Mesenteric fat pad (tissue), 1 donor: ENCODE measurements around the gene PEX7. TPM values are rescaled to one million over a fixed set of nuclear protein-coding genes. Genes with fewer than 3 reads are reported as not detected.
"Not testable (repeated sequence)": the region's sequence is repeated elsewhere in the genome, so short reads cannot be mapped to it uniquely, and the experiment has no call there.

ENCODE experiments used
- DNase-seq: peaks from one replicate; pipeline ENCODE4 v3.0.0-alpha.2; 2020; ENCODE audit warnings: low spot score
- total RNA-seq: library from RNA; stranded (reverse); fragmentation: NEBNext Ultra II Directional; extraction: Animal tissue kit (Norgen Biotek cat#: 25700); gene quantifications from one replicate; pipeline ENCODE4 v1.2.1, GENCODE V29; 2021
- donor health status: DM: yes; HTN: yes; CAD: no.

Gene PEX7
- total RNA-seq, 1 donor from 2014 or later, result 5.3 TPM

DNA sequence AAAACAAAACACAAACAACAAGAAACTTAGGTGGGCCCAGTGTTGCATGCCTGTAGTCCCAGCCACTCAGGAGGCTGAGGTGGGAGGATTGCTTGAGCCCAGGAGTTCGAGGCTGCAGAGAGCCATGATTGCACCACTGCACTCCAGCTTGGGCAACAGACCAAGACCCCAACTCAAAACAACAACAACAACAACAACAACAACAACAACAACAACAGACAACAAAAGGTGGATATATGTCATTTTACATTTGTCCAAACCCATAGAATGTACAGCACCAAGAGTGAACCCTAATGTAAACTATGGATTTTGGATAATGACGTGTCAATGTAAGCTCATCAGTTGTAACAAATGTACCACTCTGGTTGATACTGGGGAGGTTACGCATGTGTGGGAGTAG, 127.6 kb downstream of the PEX7 start:
- not testable (repeated sequence) for DNase-seq

DNA sequence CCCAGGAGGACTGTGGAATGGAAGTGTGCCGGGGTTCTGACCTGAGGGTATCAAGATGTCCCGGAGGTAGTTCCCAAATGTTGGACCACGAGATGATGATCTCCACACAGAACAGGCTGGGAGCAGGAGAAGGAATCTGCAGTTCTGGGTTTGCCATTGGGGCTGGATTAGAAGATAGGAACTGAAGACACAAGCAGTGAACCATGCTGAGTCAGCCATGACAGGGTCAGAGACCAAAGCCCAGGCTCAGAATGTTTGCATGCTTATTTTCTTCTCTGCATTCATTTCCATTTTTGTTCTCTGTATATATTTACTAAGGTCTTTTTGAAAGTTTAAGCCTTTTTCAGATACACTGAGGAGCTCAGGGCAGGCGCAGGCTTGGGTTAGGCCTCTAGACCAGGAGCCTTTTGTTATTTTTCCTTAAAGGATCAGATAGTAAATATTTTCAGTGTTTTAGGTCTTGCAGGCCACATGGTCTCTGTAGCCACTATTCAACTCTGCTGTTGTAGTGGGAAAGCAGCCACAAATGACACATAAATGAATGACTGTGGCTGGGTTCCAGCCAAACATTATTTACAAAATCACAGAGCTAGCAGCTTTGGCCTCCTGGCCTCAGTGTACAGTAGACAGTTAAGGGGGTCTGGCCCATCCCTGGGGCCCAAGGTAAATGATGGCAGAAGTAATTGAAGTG, 128.2 kb downstream of the PEX7 start:
- no peak for DNase-seq

DNA sequence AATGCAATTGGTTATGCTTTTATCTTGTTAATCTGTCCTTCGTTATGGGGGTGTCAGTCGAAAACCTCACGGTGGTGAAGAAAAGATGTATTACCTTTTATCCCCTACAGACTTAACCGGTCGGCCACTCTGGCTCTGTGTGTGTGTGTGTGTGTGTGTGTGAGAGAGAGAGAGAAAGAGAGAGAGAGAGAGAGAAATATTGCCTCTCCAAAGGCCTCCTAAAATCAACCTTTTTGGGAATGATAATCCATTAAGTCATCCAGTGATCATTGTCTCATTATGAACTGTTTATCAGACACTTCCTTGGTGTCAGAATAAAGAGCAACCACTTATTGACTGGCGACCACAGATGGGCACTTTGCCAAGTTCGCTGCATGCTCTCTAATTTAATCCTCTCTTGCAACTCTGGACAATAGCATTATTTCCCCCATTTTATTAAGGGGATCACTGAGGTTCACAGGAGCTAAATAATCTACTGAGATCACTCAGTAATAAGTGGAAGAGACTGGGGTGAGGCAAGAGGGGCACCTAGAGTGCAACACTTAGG, 130.4 kb downstream of the PEX7 start:
- DNase-seq, result no peak

DNA sequence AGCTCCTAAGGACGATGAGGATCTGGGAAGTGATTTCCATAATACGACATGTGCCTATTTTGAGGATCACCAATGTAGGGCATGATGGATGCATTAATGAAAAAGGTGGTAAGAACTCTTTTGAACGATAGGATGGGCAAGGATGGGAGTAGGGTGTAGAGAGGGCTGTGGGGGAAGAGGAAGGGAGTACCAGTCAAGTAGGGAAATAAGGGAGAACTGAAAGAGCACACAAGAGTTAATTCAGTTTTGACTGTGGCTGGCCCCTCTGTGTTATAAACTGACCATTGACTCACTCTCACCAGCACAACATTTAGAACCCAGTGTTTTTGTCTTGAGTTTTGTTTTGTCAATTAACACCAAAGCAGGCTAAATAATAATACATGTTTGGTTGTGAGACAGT, 132.7 kb downstream of the PEX7 start:
- no peak for DNase-seq

DNA sequence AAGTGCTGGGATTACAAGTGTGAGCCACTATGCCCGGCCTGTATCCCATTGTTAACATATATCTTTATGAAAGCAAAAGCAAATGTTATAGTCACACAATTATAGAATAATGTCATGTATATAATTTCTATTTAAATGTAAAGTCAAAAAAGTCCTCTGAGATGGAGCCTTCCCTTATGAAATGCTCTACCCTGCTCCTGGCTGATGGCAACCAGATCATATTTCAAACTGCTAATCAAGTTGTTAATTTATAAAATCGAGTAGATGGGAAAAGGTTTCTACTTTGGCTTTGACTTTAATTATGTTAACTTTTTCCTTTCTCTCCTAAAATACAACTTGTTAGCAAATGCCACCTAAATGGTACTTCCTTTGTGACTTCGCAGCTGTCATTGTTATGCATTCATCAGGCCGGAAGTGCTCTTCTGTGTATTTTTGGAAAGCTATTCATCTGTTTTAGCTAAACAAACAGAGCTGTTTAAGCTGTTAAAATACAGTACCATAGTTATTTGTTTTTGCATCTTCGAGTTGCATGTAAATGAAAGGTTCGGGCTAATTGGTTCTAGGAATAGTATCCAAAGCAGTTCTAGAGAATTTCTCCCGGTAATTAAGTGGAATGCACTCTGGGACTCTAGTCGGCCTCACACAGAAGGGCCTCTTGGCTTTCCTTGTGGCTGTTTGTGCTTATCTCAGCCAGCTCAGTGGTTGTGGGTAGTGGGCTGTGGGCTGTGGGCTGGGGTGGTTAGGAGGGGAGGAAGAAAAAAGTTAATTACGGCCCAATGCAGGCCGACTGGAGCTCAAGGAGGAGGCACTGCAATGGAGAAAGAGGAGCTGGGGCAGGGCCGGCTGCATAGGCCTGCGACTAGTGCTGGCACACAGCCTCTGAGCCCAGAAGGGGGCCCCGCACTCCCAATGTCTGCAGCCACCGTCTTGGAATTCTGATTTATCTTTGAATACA, 134.5 kb downstream of the PEX7 start:
- DNase-seq, result no peak

DNA sequence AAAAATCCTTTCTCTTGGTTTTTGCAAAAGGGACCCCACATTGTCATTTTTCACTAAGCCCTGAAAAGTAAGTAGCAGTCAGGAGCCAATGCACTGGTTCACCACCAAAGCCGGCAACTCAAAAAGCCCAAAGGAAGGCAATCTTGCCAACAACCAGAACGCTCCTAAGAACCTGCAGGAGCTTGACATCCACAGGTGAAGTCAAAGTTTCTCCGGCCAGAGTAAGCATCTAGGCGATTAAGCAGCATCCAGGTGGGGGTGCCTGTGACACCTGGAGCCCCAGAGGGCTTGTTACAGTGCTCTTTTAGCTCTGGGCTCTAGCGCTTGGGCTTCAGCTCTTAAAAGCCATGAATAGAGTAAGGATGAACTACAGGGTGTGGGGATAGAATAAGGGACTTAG, 135.8 kb downstream of the PEX7 start:
- no peak for DNase-seq

DNA sequence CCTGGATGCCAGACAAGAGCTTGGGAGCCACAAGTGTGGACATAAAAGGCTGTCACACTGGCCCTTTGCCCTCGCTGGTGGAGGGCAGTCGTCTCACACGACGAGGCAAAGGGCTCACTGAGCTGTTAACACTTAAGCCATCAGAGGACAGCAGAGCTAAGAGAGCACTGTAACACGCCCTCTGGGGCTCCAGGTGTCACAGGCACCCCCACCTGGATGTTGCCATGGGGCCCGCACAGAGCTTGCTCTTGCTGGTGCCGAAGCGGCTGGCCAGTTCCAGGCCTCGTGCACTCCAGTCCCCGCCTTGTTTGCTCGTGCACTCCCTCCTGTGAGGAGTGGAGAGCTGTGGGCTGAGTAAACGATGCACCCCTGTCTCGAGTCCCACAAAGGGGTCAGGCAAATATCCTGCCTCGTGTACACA, 137.1 kb downstream of the PEX7 start:
- DNase-seq, result no peak

DNA sequence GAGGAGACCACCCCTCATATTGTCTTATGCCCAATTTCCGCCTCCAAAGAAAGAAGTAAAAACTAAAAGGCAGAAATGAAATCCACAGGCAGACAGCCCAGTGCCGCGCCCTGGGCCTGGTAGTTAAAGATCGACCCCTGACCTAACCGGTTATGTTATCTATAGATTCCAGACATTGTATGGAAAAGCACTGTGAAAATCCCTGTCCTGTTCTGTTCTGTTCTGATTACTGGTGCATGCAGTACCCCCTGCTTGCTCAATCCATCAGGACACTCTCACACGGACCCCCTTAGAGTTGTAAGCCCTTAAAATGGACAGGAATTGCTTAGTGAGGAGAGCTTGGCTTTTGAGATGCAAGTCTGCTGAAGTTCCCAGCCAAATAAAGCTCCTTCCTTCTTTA, 137.5 kb downstream of the PEX7 start:
- DNase-seq, result not testable (repeated sequence)

DNA sequence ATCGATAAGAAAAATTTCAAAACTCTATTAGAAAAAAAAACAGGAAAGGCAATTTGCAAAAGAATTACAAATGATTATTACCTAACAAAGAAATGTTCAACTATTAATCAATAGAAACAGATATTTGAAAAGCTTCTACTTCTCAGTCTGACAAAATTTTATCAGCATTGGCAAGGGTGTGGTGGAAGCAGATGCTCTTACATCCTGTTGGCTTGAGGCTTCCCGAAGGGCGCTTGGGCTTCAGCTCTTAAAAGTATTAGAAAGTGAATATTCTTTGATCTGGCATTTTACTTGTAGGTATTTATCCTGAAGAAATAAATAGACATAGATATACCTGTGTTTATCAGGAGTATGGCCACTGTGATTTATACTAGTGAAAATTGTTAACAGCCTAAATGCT, 138.4 kb downstream of the PEX7 start:
- DNase-seq, result no peak

DNA sequence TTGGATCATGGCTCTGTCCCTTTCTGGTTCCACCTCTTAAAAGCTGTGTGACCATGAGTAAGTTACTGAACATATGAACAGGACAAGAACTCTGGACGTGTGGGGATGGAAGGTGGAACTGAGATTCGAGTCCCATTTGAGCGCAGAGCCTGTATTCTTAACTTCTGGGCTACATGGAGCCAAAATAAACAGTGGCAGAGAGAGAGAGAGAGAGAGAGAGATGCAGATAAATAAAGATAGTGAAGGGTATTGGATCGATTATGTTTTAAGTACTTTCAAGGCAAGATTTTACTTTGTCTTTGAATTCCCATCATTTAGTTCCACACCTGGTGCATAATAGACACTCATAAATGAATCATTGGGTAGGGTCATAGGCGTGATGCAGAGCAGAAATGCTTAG, 139.5 kb downstream of the PEX7 start:
- no peak for DNase-seq

DNA sequence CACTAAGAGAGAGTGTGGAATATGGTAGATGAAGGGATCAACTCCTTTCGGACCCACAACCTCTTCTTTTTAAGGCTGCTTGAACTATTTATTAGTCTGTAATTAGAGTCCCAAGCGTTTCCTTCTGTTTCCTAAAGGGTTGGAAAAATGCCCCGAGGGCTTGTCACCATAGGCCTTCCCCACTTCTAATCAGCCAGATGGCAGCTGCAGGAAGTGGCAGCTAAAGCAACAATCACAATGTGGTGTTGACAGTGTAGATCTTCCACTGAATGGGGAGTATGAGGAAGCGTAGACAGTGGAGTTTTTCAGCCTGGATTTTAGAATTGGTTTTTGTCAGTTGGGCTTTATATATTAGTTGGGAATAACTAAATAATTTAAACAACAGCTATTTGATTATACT, 140.3 kb downstream of the PEX7 start:
- DNase-seq, result no peak

DNA sequence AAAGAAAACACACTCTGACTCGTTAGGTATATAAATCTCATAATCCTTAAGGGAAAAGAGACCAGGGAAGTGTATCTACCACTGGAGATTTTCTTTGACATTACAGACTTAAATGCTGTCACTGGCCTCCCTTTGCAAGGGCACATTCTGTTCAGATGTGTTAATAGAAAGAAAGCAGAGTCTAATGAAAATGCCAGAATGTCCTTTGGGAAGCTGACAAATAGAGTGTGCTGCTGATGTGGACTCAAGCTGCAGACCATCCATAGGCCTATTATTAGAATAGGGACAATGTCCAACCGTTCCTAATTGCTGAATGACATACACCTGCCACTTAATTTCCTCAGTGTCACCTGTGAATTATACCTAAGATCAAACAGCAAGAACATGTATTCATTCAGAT, 140.9 kb downstream of the PEX7 start:
- no peak for DNase-seq

Other genes starting within 250 kb of the PEX7 start
- gene MAP3K5, start 30.1 kb upstream of the PEX7 start, total RNA-seq, result 24.4 TPM
- not detected for gene SLC35D3, start 99.7 kb downstream of the PEX7 start, total RNA-seq
- 0.93 TPM for gene IL20RA, start 222.4 kb downstream of the PEX7 start, total RNA-seq